Neural progenitor cell (in vitro differentiated cells): Measurements from ENCODE around the gene LRRC27. TPM values are rescaled to one million over a fixed set of nuclear protein-coding genes. Genes with fewer than 3 reads are reported as not detected.

ENCODE experiments used
- DNase-seq: peaks from one replicate; pipeline ENCODE4 v3.0.0-alpha.2; 2016; ENCODE audit warnings: low spot score
- H2AFZ ChIP-seq: fragments of 200-600 bp; sonication (generic); replicated peaks from 2 replicates; pipeline ENCODE4 v1.6.1; 2016; ENCODE audit warnings: antibody characterized with exemption
- H3F3A ChIP-seq: fragments of 200-600 bp; sonication (generic); 2 replicates; pipeline ENCODE4 v1.6.1; 2016; ENCODE audit warnings: antibody characterized with exemption, low read depth
- H3K27ac ChIP-seq: fragments of 200-600 bp; sonication (generic); 2 replicates; pipeline ENCODE4 v1.5.1; 2016; ENCODE audit warnings: mild to moderate bottlenecking
- H3K27me3 ChIP-seq: fragments of 200-600 bp; sonication (generic); 2 replicates; pipeline ENCODE4 v1.6.1; 2016; ENCODE audit warnings: mild to moderate bottlenecking, moderate library complexity
- H3K36me3 ChIP-seq: fragments of 200-600 bp; sonication (generic); 2 replicates; pipeline ENCODE4 v1.5.1; 2016
- H3K4me1 ChIP-seq: fragments of 200-600 bp; sonication (generic); 2 replicates; pipeline ENCODE4 v1.6.1; 2016; ENCODE audit warnings: mixed run types
- H3K4me2 ChIP-seq: fragments of 200-600 bp; sonication (generic); 2 replicates; pipeline ENCODE4 v1.6.1; 2016
- H3K4me3 ChIP-seq: fragments of 200-600 bp; sonication (generic); 2 replicates; pipeline ENCODE4 v1.5.1; 2016
- H3K79me2 ChIP-seq: fragments of 200-600 bp; sonication (generic); 2 replicates; pipeline ENCODE4 v1.6.1; 2016; ENCODE audit warnings: low read depth
- H3K9ac ChIP-seq: fragments of 200-600 bp; sonication (generic); 2 replicates; pipeline ENCODE4 v1.6.1; 2016
- H3K9me3 ChIP-seq: fragments of 200-600 bp; sonication (generic); 2 replicates; pipeline ENCODE4 v1.5.1; 2016; ENCODE audit warnings: low read depth
- H4K20me1 ChIP-seq: fragments of 200-600 bp; sonication (generic); 2 replicates; pipeline ENCODE4 v1.6.1; 2016; ENCODE audit warnings: low read depth
- H3K27ac Mint-ChIP-seq: 3 replicates; pipeline ENCODE4 v1.8.0; 2021; ENCODE audit warnings: mixed read lengths
- H3K27me3 Mint-ChIP-seq: 2 replicates; pipeline ENCODE4 v1.8.0; 2022; ENCODE audit warnings: low read depth, mild to moderate bottlenecking, inconsistent platforms, moderate library complexity, mixed read lengths; ENCODE audit not compliant: insufficient read depth
- H3K36me3 Mint-ChIP-seq: 3 replicates; pipeline ENCODE4 v1.8.0; 2021; ENCODE audit warnings: mixed read lengths
- H3K4me1 Mint-ChIP-seq: 3 replicates; pipeline ENCODE4 v1.8.0; 2021; ENCODE audit warnings: mixed read lengths
- H3K4me3 Mint-ChIP-seq: 3 replicates; pipeline ENCODE4 v1.8.0; 2021; ENCODE audit warnings: mild to moderate bottlenecking, moderate library complexity, mixed read lengths
- H3K9me3 Mint-ChIP-seq: 3 replicates; pipeline ENCODE4 v1.8.0; 2020; ENCODE audit warnings: mixed read lengths
- EZH2 ChIP-seq: fragments of 200-600 bp; sonication (generic); IDR thresholded peaks from 2 replicates; pipeline ENCODE4 v1.6.1; 2017; ENCODE audit warnings: antibody characterized with exemption, mild to moderate bottlenecking, moderate library complexity
- EZH2phosphoT487 ChIP-seq: fragments of 200-600 bp; sonication (generic); IDR thresholded peaks from 2 replicates; pipeline ENCODE4 v1.6.1; 2017; ENCODE audit warnings: antibody characterized with exemption
- total RNA-seq: library from RNA; depleted of rRNA; stranded (reverse); fragments of >200 nt; gene quantifications from 2 replicates; pipeline ENCODE4 v1.2.3, GENCODE V29; 2015; ENCODE audit warnings: low replicate concordance
- TF ChIP-seq, protein P1 (sequence below): fragments of 200-600 bp; sonication (generic); IDR thresholded peaks from 2 replicates; pipeline ENCODE4 v1.5.1; 2017; ENCODE audit warnings: antibody characterized with exemption, mild to moderate bottlenecking

The LRRC27 gene
- total RNA-seq, 1 donor from 2014 or later: 16.9 TPM

GRCh38 chr10:132415255-132415654 lies 83.3 kb downstream of the LRRC27 start:
- Histone ChIP-seq H3K4me3 (no peak overlapping the region), H3K9me3 (no peaks in the 10 kb centered on the region), H2AFZ (no peak overlapping the region), H3K36me3 (no peaks in the 10 kb centered on the region), H3K79me2 (no peaks in the 10 kb centered on the region), H3K27ac (no peak overlapping the region), H4K20me1 (no peaks in the 10 kb centered on the region), H3F3A (no peaks in the 10 kb centered on the region), H3K9ac (no peak overlapping the region), H3K27me3 (no peaks in the 10 kb centered on the region), H3K4me1 (peaks cover 30% of the 10 kb centered on the region), H3K4me2 (no peak overlapping the region)
- H3K4me3 Mint-ChIP-seq: no peak overlapping the region
- peaks cover 3% of the 10 kb centered on the region for H3K27me3 Mint-ChIP-seq
- no peaks in the 10 kb centered on the region for H3K9me3 Mint-ChIP-seq
- TF ChIP-seq EZH2 (no peak), EZH2phosphoT487 (no peak)
- TF ChIP-seq, protein P1, sequence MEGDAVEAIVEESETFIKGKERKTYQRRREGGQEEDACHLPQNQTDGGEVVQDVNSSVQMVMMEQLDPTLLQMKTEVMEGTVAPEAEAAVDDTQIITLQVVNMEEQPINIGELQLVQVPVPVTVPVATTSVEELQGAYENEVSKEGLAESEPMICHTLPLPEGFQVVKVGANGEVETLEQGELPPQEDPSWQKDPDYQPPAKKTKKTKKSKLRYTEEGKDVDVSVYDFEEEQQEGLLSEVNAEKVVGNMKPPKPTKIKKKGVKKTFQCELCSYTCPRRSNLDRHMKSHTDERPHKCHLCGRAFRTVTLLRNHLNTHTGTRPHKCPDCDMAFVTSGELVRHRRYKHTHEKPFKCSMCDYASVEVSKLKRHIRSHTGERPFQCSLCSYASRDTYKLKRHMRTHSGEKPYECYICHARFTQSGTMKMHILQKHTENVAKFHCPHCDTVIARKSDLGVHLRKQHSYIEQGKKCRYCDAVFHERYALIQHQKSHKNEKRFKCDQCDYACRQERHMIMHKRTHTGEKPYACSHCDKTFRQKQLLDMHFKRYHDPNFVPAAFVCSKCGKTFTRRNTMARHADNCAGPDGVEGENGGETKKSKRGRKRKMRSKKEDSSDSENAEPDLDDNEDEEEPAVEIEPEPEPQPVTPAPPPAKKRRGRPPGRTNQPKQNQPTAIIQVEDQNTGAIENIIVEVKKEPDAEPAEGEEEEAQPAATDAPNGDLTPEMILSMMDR: no peak
- H3K27ac Mint-ChIP-seq: no peak overlapping the region
- H3K36me3 Mint-ChIP-seq: peaks cover 5% of the 10 kb centered on the region
- peaks cover 34% of the 10 kb centered on the region for H3K4me1 Mint-ChIP-seq
- DNase-seq: no peak

- no peaks in the 10 kb centered on the region for H3K9me3 Mint-ChIP-seq
Observed at GRCh38 chr10:132415956-132416355, 84.0 kb downstream of the LRRC27 start.

DNA sequence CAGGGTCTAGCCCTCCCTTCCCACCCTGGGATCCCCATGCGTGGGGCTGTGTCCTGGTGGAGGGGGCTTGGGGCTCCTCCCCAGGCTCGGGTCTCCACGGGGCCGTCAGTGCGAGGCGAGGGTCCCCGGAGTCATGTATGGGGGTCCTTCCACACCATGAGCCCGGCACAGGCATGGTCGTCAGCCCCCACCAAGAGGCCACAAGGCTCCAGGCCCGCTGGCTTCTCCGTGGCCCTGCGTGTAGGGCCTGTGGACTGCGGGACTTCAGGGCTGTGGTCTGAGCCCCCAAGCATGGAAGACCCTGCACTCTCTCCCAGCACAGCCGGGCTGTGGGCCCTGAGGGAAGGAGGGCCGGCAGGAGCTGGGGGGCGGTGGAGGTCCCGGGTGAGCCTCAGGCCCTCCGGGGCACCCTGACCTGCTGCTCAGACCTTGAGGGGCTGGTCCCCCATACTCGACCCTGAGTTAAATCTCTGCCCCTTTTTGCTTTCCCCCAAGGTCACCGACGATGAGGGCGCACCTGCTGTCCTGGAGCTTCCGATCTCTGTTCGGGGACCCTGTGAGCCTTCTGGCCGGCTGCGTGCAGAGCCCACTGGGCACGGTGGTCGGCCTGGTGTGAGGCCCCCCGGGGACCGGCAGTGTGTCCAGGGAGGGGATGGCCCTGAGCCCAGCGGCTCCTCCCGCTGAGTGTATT lies 84.7 kb downstream of the LRRC27 start:
- Histone ChIP-seq H3K4me2 (no peak overlapping the region), H3K79me2 (no peaks in the 10 kb centered on the region), H3F3A (no peaks in the 10 kb centered on the region), H3K4me3 (no peak overlapping the region), H2AFZ (no peak overlapping the region), H3K36me3 (no peaks in the 10 kb centered on the region), H3K27me3 (no peaks in the 10 kb centered on the region), H3K4me1 (peaks cover 41% of the 10 kb centered on the region), H3K9ac (no peak overlapping the region), H3K9me3 (no peaks in the 10 kb centered on the region), H3K27ac (no peak overlapping the region), H4K20me1 (no peaks in the 10 kb centered on the region)
- DNase-seq: no peak
- Mint-ChIP-seq H3K27ac (no peak overlapping the region), H3K36me3 (peaks cover 5% of the 10 kb centered on the region), H3K4me3 (no peak overlapping the region), H3K9me3 (no peaks in the 10 kb centered on the region), H3K27me3 (peaks cover 3% of the 10 kb centered on the region), H3K4me1 (peaks cover 35% of the 10 kb centered on the region)
- TF ChIP-seq EZH2 (no peak), EZH2phosphoT487 (no peak)
- TF ChIP-seq, protein P1: no peak

More at GRCh38 chr10:132415956-132416355, 84.0 kb downstream of the LRRC27 start:
- peaks cover 34% of the 10 kb centered on the region for H3K4me1 Mint-ChIP-seq
- Histone ChIP-seq H2AFZ (no peak overlapping the region), H3K4me3 (no peak overlapping the region), H3F3A (no peaks in the 10 kb centered on the region), H3K36me3 (no peaks in the 10 kb centered on the region), H3K9ac (no peak overlapping the region), H3K79me2 (no peaks in the 10 kb centered on the region), H3K4me2 (no peak overlapping the region), H3K9me3 (no peaks in the 10 kb centered on the region), H3K27ac (no peak overlapping the region), H3K4me1 (peaks cover 33% of the 10 kb centered on the region), H4K20me1 (no peaks in the 10 kb centered on the region), H3K27me3 (no peaks in the 10 kb centered on the region)
- DNase-seq: no peak
- peaks cover 3% of the 10 kb centered on the region for H3K27me3 Mint-ChIP-seq
- no peak overlapping the region for H3K4me3 Mint-ChIP-seq
- TF ChIP-seq, protein P1: no peak
- TF ChIP-seq EZH2 (no peak), EZH2phosphoT487 (no peak)
- H3K36me3 Mint-ChIP-seq: peaks cover 5% of the 10 kb centered on the region
- H3K27ac Mint-ChIP-seq: peak overlapping the region; percentile 3
